CD4-positive, alpha-beta memory T cell (primary cell): Measurements from ENCODE around the gene ERO1B. TPM values are rescaled to one million over a fixed set of nuclear protein-coding genes. Genes with fewer than 3 reads are reported as not detected.
"Not testable (repeated sequence)": the region's sequence is repeated elsewhere in the genome, so short reads cannot be mapped to it uniquely, and the experiment has no call there.

Source experiments
- CTCF ChIA-PET: fragments of 350-600 bp; sonication (Branson Sonifier 250); formaldehyde crosslinking; loops from one replicate; lab custom pipeline; 2021; ENCODE audit warnings: inconsistent platforms; ENCODE audit not compliant: partially characterized antibody; lab: Charles Lee
- POLR2A ChIA-PET: fragments of 350-600 bp; sonication (Branson Sonifier 250); formaldehyde crosslinking; loops from one replicate; lab custom pipeline; 2021; ENCODE audit not compliant: partially characterized antibody; lab: Charles Lee
- DNase-seq, 5 donors: peaks; one replicate each; pipeline versions ENCODE4 v3.0.0 to v3.0.0-alpha.2; 2020 to 2022; ENCODE audit warnings: mixed read lengths in 1 of 5
- H3K27ac ChIP-seq: one replicate; pipeline ENCODE4 v1.7.0; 2013; ENCODE audit warnings: low read depth, low read length
- H3K27me3 ChIP-seq: 2 replicates; pipeline ENCODE4 v1.7.0; 2013; ENCODE audit warnings: mild to moderate bottlenecking, low read length, moderate library complexity; ENCODE audit not compliant: insufficient read depth
- H3K36me3 ChIP-seq: 2 replicates; pipeline ENCODE4 v1.7.0; 2013; ENCODE audit warnings: mild to moderate bottlenecking, low read length, moderate library complexity; ENCODE audit not compliant: insufficient read depth
- H3K4me1 ChIP-seq: 2 replicates; pipeline ENCODE4 v1.7.0; 2013; ENCODE audit warnings: mild to moderate bottlenecking, low read length, moderate library complexity; ENCODE audit not compliant: insufficient read depth
- H3K4me3 ChIP-seq, 2 donors: one replicate each; pipeline ENCODE4 v1.7.0; 2013; ENCODE audit warnings: low read length in 2 of 2, mild to moderate bottlenecking in 1 of 2
- H3K9me3 ChIP-seq, 2 donors: one replicate each; pipeline ENCODE4 v1.7.0; 2013; ENCODE audit warnings: low read length in 2 of 2, control low read depth in 1 of 2; ENCODE audit not compliant: control insufficient read depth in 1 of 2
- H3K27ac Mint-ChIP-seq, 7 donors: one replicate each; pipeline ENCODE4 v1.8.0; 2020 to 2021; ENCODE audit warnings: mixed read lengths in 7 of 7, mild to moderate bottlenecking in 6 of 7, inconsistent platforms in 3 of 7, moderate library complexity in 3 of 7
- H3K27me3 Mint-ChIP-seq, 2 donors: one replicate each; pipeline ENCODE4 v1.8.0; 2020 to 2021; ENCODE audit warnings: mixed read lengths in 2 of 2
- H3K36me3 Mint-ChIP-seq, 2 donors: one replicate each; pipeline ENCODE4 v1.8.0; 2020 to 2021; ENCODE audit warnings: mixed read lengths in 2 of 2, inconsistent platforms in 1 of 2, mild to moderate bottlenecking in 1 of 2
- H3K4me1 Mint-ChIP-seq, 4 donors: one replicate each; pipeline ENCODE4 v1.8.0; 2020 to 2021; ENCODE audit warnings: mixed read lengths in 4 of 4, mild to moderate bottlenecking in 1 of 4
- H3K4me3 Mint-ChIP-seq, 8 donors: one replicate each; pipeline ENCODE4 v1.8.0; 2020 to 2021; ENCODE audit warnings: mixed read lengths in 8 of 8, mild to moderate bottlenecking in 7 of 8, moderate library complexity in 6 of 8, inconsistent platforms in 3 of 8
- H3K9me3 Mint-ChIP-seq, 8 donors: one replicate each; pipeline ENCODE4 v1.8.0; 2020 to 2021; ENCODE audit warnings: mixed read lengths in 8 of 8, mild to moderate bottlenecking in 5 of 8, inconsistent platforms in 3 of 8, moderate library complexity in 1 of 8
- intact Hi-C: fragments of 100-400 bp; cut with micrococcal nuclease; formaldehyde crosslinking; loops from one replicate; pipeline ENCODE4 v1.15.1; 2023
- polyA plus RNA-seq, 2 donors: library from polyadenylated mRNA; unstranded; fragments of 300-500 nt; fragmentation: Illumina TruSeq; gene quantifications; one replicate each; pipeline ENCODE4 v1.2.3, GENCODE V29; 2021
- total RNA-seq, 2 experiments: library from RNA; stranded (reverse); gene quantifications; one replicate each; pipeline ENCODE4 v1.2.3, GENCODE V29; 2021

Gene ERO1B
- total and polyA plus RNA-seq, 4 experiments from 2014 or later, result 2.4 to 24.5 (median 13.4) TPM

- Histone ChIP-seq H3K9me3 (peaks cover 0 to 6% of the 10 kb centered on the region in 2 donors), H3K4me3 (no peak overlapping the region), H3K27me3 (no peaks in the 10 kb centered on the region), H3K27ac (no peak overlapping the region), H3K4me1 (no peaks in the 10 kb centered on the region), H3K36me3 (no peaks in the 10 kb centered on the region)
- Mint-ChIP-seq H3K36me3 (peaks cover 84 to 88% of the 10 kb centered on the region in 2 donors), H3K4me3 (no peak overlapping the region), H3K27ac (no peak overlapping the region), H3K27me3 (no peaks in the 10 kb centered on the region), H3K9me3 (peaks cover 3 to 56% (median 49%) of the 10 kb centered on the region in 8 donors), H3K4me1 (no peaks in the 10 kb centered on the region)
- no peak for DNase-seq
- ChIA-PET POLR2A (no interaction called here), CTCF (no interaction called here)
- intact Hi-C loops, result no loop called here
Measured at GRCh38 chr1:236204039-236204438, 77.7 kb downstream of the ERO1B start.

- CTCF ChIA-PET, result no interaction called here
- peak overlapping the region in 1 of 8 donors; percentile 48 for H3K4me3 Mint-ChIP-seq
- no peaks in the 10 kb centered on the region for H3K36me3 ChIP-seq
Measured at GRCh38 chr1:236201786-236202185, 80.0 kb downstream of the ERO1B start.

GRCh38 chr1:236200925-236201324, 80.8 kb downstream of the ERO1B start:
- no peaks in the 10 kb centered on the region for H3K27me3 Mint-ChIP-seq
- ChIA-PET CTCF (no interaction called here), POLR2A (no interaction called here)
- H3K4me3 Mint-ChIP-seq, result no peak overlapping the region
- no peaks in the 10 kb centered on the region for H3K4me1 Mint-ChIP-seq
- no peak overlapping the region for H3K4me3 ChIP-seq
- H3K27me3 ChIP-seq, result no peaks in the 10 kb centered on the region
- H3K9me3 ChIP-seq, result peaks cover 0 to 6% of the 10 kb centered on the region in 2 donors
- H3K27ac ChIP-seq, result no peak overlapping the region
- H3K36me3 Mint-ChIP-seq, result peaks cover 83 to 90% of the 10 kb centered on the region in 2 donors
- peak overlapping the region in 1 of 7 donors; percentile 41 for H3K27ac Mint-ChIP-seq
- H3K9me3 Mint-ChIP-seq, result peaks cover 7 to 83% (median 76%) of the 10 kb centered on the region in 8 donors
- H3K4me1 ChIP-seq, result no peaks in the 10 kb centered on the region
- no peaks in the 10 kb centered on the region for H3K36me3 ChIP-seq
- no peak for DNase-seq
- intact Hi-C loops, result no loop called here

More at GRCh38 chr1:236201786-236202185, 80.0 kb downstream of the ERO1B start:
- H3K4me1 ChIP-seq, result no peaks in the 10 kb centered on the region
- POLR2A ChIA-PET, result no interaction called here
- peaks cover 0 to 6% of the 10 kb centered on the region in 2 donors for H3K9me3 ChIP-seq
- H3K4me3 ChIP-seq, result no peak overlapping the region
- H3K27ac ChIP-seq, result no peak overlapping the region
- intact Hi-C loops, result no loop called here
- no peak for DNase-seq
- peak overlapping the region in 1 of 7 donors; percentile 5 for H3K27ac Mint-ChIP-seq
- H3K27me3 Mint-ChIP-seq, result no peaks in the 10 kb centered on the region
- H3K36me3 Mint-ChIP-seq, result peaks cover 87 to 90% of the 10 kb centered on the region in 2 donors
- no peaks in the 10 kb centered on the region for H3K27me3 ChIP-seq
- no peaks in the 10 kb centered on the region for H3K4me1 Mint-ChIP-seq
- H3K9me3 Mint-ChIP-seq, result peaks cover 4 to 78% (median 72%) of the 10 kb centered on the region in 8 donors

GRCh38 chr1:236193184-236193583, 88.6 kb downstream of the ERO1B start:
- no peaks in the 10 kb centered on the region for H3K27me3 ChIP-seq
- H3K36me3 ChIP-seq, result no peaks in the 10 kb centered on the region
- H3K4me1 ChIP-seq, result no peaks in the 10 kb centered on the region
- Mint-ChIP-seq H3K9me3 (peaks cover 4 to 71% (median 57%) of the 10 kb centered on the region in 8 donors), H3K27ac (no peak overlapping the region), H3K36me3 (peaks cover 79 to 90% of the 10 kb centered on the region in 2 donors), H3K4me3 (no peak overlapping the region), H3K27me3 (no peaks in the 10 kb centered on the region), H3K4me1 (peaks cover 0 to 2% (median 0%) of the 10 kb centered on the region in 4 donors)
- ChIA-PET POLR2A (no interaction called here), CTCF (no interaction called here)
- no peak overlapping the region for H3K27ac ChIP-seq
- intact Hi-C loops, result no loop called here
- no peak overlapping the region for H3K4me3 ChIP-seq
- DNase-seq, result no peak
- H3K9me3 ChIP-seq, result no peaks in the 10 kb centered on the region

GRCh38 chr1:236188084-236188483, 93.7 kb downstream of the ERO1B start:
- H3K4me3 ChIP-seq, H3K27ac Mint-ChIP-seq, CTCF ChIA-PET, POLR2A ChIA-PET, H3K4me1 ChIP-seq, DNase-seq, H3K36me3 ChIP-seq, H3K27me3 Mint-ChIP-seq, H3K4me3 Mint-ChIP-seq, H3K4me1 Mint-ChIP-seq, H3K27me3 ChIP-seq, H3K27ac ChIP-seq, H3K9me3 ChIP-seq, intact Hi-C loops: not testable (repeated sequence)
- Mint-ChIP-seq H3K9me3 (peaks cover 0 to 38% (median 28%) of the 10 kb centered on the region in 8 donors), H3K36me3 (peaks cover 70 to 79% of the 10 kb centered on the region in 2 donors)

GRCh38 chr1:236186471-236186870, 95.3 kb downstream of the ERO1B start:
- Mint-ChIP-seq H3K36me3 (peaks cover 64 to 70% of the 10 kb centered on the region in 2 donors), H3K9me3 (peaks cover 0 to 37% (median 28%) of the 10 kb centered on the region in 8 donors)
- H3K27ac Mint-ChIP-seq, H3K4me3 Mint-ChIP-seq, H3K27me3 Mint-ChIP-seq, H3K4me1 Mint-ChIP-seq, POLR2A ChIA-PET, DNase-seq, intact Hi-C loops, CTCF ChIA-PET, H3K4me1 ChIP-seq, H3K27me3 ChIP-seq, H3K4me3 ChIP-seq, H3K27ac ChIP-seq, H3K9me3 ChIP-seq, H3K36me3 ChIP-seq: not testable (repeated sequence)

GRCh38 chr1:236185687-236186086, 96.1 kb downstream of the ERO1B start:
- no peak for DNase-seq
- no peaks in the 10 kb centered on the region for H3K4me1 ChIP-seq
- Mint-ChIP-seq H3K4me3 (no peak overlapping the region), H3K4me1 (peaks cover 0 to 3% (median 0%) of the 10 kb centered on the region in 4 donors), H3K36me3 (peaks cover 61 to 63% of the 10 kb centered on the region in 2 donors), H3K27ac (peak overlapping the region in 1 of 7 donors; percentile 2), H3K27me3 (no peaks in the 10 kb centered on the region), H3K9me3 (peaks cover 0 to 32% (median 24%) of the 10 kb centered on the region in 8 donors)
- H3K36me3 ChIP-seq, result no peaks in the 10 kb centered on the region
- CTCF ChIA-PET, result no interaction called here
- no peaks in the 10 kb centered on the region for H3K27me3 ChIP-seq
- H3K9me3 ChIP-seq, result no peaks in the 10 kb centered on the region
- intact Hi-C loops, result no loop called here
- POLR2A ChIA-PET, result no interaction called here
- H3K27ac ChIP-seq, result no peak overlapping the region
- H3K4me3 ChIP-seq, result no peak overlapping the region
